HG02840 (cell line): Measurements from ENCODE around the gene OR10H5.
"Not testable (repeated sequence)": the region's sequence is repeated elsewhere in the genome, so short reads cannot be mapped to it uniquely, and the experiment has no call there.

ENCODE experiments used
- ATAC-seq: cut with Tn5 transposase; IDR thresholded peaks from one replicate; pipeline ENCODE4 v1.9.1; 2021; ENCODE audit warnings: mild to moderate bottlenecking, moderate library complexity, moderate number of reproducible peaks; ENCODE audit not compliant: unreplicated experiment, low FRiP score

OR10H5 gene

DNA sequence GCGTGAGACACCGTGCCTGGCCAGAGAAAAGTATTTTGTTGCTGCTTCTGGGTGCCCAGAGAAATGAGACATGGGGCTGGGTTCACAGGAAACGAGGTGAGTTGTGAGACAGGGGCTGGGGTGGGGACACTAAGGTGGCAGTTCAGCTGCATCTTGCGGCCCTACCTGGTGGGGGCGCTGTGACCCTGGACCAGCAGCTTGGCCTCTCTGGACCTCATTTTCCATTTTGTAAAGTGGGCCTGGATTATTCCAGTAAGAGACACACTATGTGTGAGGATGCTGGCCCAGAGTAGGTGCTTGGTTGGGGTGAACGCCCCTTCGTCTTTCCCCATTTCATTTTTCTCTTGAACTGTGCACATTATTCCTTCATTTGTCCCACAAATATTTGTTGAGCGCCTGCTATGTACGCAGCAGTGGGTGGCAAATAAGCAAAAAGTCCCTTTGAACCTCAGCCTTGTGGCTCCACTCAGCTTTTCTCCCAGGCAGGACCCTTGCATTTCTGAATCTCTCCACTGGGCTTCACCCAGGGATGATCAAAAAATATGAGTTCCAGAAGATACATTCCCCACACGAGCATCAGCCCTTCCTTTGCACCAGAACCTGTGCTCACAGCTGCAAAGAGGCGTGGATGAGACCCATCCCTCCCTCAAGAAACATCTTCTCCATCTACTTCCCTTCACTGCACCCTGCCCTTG, 54.6 kb downstream of the OR10H5 start:
- ATAC-seq: no peak

DNA sequence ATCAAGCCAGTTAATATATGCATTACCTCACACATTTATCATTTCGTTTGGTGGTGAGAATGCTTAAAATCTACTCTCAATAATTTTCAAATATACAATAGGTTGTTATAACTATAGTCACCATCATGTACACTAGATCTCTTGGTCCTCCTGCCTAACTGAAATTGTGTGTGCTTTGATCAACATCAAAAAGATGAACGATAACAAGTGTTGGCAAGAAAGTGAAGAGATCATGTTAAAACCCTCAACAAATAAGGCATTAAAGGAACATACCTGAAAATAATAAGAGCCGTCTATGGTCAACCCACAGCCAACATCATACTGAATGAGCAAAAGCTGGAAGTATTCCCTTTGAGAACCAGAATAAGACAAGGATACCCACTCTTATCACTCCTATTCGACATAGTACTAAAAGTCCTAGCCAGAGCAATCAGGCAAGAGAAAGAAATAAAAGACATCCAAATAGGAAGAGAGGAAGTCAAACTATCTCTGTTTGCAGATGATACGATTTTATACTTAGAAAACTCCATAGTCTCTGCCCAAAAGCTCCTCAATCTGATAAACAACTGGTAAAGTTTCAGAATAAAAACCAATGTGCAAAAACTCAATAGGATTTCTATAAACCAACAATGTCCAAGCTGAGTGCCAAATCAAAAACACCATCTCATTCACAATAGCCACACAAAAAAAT, 55.9 kb downstream of the OR10H5 start:
- ATAC-seq: no peak

DNA sequence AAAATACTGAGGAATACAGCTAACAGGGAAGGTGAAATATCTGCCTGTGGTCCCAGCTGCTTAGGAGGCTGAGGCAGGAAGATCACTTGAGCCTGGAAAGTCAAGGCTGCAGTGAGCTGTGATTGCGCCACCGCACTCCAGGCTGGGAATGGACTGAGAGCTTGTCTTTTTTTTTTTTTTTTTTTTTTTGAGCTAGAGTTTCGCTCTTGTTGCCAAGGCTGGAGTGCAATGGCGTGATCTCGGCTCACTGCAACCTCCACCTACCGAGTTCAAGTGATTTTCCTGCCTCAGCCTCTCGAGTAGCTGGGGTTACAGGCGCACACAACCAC, 56.4 kb downstream of the OR10H5 start:
- not testable (repeated sequence) for ATAC-seq

DNA sequence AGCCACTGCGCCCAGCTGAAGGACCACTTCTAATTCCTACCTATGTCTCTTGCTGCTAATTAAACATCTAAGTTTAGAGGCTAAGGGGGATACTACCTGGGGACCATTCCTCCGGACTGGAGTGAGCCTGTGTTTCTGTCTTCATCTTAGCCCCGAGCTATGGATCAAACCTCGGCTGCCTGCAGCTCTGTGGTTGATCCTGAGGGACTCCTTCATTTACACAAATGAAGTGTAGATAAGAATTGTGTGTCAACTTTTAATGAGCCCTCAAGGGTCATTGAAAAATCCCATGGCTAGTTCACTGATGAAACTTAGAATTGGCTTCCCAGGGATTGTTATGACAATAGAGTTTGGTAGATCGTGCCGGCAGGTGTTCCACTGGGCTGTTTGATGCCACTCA, 59.5 kb downstream of the OR10H5 start:
- no peak for ATAC-seq

DNA sequence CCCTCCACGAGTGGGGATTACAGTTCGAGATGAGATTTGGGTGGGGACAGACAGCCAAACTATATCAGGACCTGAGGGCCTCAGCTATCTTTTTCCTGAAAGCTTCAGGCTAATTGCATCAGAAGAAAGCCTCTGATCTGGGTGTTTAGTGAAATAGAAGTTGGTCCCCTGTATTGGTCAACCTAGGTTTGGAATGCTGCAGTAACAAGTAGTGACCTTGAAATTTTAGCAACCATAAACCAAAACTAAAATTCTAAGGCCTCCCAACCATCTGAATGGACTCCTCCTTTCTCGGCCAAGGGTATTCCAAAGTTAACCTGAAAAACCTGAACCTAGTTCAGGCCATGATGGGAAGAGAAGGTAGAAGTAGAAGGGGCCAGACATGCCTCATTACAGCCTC, 62.9 kb downstream of the OR10H5 start:
- ATAC-seq: no peak
